NCI-H1694 treated with DMSO at 0.1 percent for 48 hours (cell line): ENCODE results near the gene OR7G2.
"Not testable (repeated sequence)": the region's sequence is repeated elsewhere in the genome, so short reads cannot be mapped to it uniquely, and the experiment has no call there.

Experiments
- DNase-seq: peaks from one replicate; lab custom pipeline; 2025; lab: John Stamatoyannopoulos, UW

Gene OR7G2

GRCh38 chr19:9073806-9074205 is 33.5 kb downstream of the OR7G2 start:
- DNase-seq = no peak

GRCh38 chr19:9071720-9072119 is 35.6 kb downstream of the OR7G2 start:
- not testable (repeated sequence) for DNase-seq

- no peak for DNase-seq
These were observed 37.2 kb downstream of the OR7G2 start for GRCh38 chr19:9070066-9070465.

- no peak for DNase-seq
These were observed 41.7 kb downstream of the OR7G2 start for GRCh38 chr19:9065457-9066014.

GRCh38 chr19:9061879-9062278 is 45.4 kb downstream of the OR7G2 start:
- no peak for DNase-seq

GRCh38 chr19:9060564-9061340 is 46.5 kb downstream of the OR7G2 start:
- no peak for DNase-seq

- no peak for DNase-seq
These were observed 48.2 kb downstream of the OR7G2 start for GRCh38 chr19:9058905-9059667.

GRCh38 chr19:9057505-9058258 is 49.6 kb downstream of the OR7G2 start:
- DNase-seq = no peak

- not testable (repeated sequence) for DNase-seq
These were observed 51.1 kb downstream of the OR7G2 start for GRCh38 chr19:9056131-9056530.

- DNase-seq = no peak
These were observed 52.5 kb downstream of the OR7G2 start for GRCh38 chr19:9054765-9055164.

GRCh38 chr19:9054207-9054606 is 53.1 kb downstream of the OR7G2 start:
- DNase-seq = no peak

GRCh38 chr19:9053674-9054073 is 53.6 kb downstream of the OR7G2 start:
- DNase-seq = not testable (repeated sequence)

GRCh38 chr19:9052894-9053293 is 54.4 kb downstream of the OR7G2 start:
- no peak for DNase-seq
